ENCODE measurements around the gene CBX4. TPM values are rescaled to one million over a fixed set of nuclear protein-coding genes. Genes with fewer than 3 reads are reported as not detected.

The CBX4 gene
- total and polyA plus RNA-seq, 2 of the 13 experiments (the other 11 are each of a cell fraction or from before 2014, with no cell fraction given), result 25.8 to 50.8 TPM

GRCh38 chr17:79844869-79845600, 5.8 kb upstream of the CBX4 start (continued):
- no peak for TF ChIP-seq ZNF142 (CRISPR knock-in tag; IDR thresholded peaks at IDR 0.05)
- no peak for TF ChIP-seq PHB2 (IDR thresholded peaks at IDR 0.05; ENCODE audit: partially characterized antibody)
- no peak for TF ChIP-seq NR0B2 (CRISPR knock-in tag; IDR thresholded peaks at IDR 0.05)
- peak; percentile 76 for TF ChIP-seq ZNF605 (CRISPR knock-in tag; IDR thresholded peaks at IDR 0.05)
- TF ChIP-seq RBM22 (optimal IDR thresholded peaks at IDR 0.05; ENCODE audit: low read length), result peak; percentile 84
- TF ChIP-seq ZNF510 (CRISPR knock-in tag; IDR thresholded peaks at IDR 0.05; ENCODE audit: low read depth), result 0 out of 2 replicates have a peak, but pooled peaks have one; percentile 22
- TF ChIP-seq MXD4 (CRISPR knock-in tag; IDR thresholded peaks at IDR 0.05), result no peak
- peak; percentile 41; the same call in 1 of the 2 replicates for TF ChIP-seq ARID5B (CRISPR knock-in tag; IDR thresholded peaks at IDR 0.05)
- TF ChIP-seq TBX3 (IDR thresholded peaks at IDR 0.05; ENCODE audit: borderline replicate concordance), result no peak; the same call in 1 of the 2 replicates
- peak; percentile 96 for TF ChIP-seq ZBTB7A (CRISPR knock-in tag; IDR thresholded peaks at IDR 0.05)
- TF ChIP-seq, protein P1, sequence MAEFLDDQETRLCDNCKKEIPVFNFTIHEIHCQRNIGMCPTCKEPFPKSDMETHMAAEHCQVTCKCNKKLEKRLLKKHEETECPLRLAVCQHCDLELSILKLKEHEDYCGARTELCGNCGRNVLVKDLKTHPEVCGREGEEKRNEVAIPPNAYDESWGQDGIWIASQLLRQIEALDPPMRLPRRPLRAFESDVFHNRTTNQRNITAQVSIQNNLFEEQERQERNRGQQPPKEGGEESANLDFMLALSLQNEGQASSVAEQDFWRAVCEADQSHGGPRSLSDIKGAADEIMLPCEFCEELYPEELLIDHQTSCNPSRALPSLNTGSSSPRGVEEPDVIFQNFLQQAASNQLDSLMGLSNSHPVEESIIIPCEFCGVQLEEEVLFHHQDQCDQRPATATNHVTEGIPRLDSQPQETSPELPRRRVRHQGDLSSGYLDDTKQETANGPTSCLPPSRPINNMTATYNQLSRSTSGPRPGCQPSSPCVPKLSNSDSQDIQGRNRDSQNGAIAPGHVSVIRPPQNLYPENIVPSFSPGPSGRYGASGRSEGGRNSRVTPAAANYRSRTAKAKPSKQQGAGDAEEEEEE (CRISPR knock-in tag; IDR thresholded peaks at IDR 0.05; ENCODE audit: borderline replicate concordance), result no peak
- TF ChIP-seq ZNF460 (CRISPR knock-in tag; IDR thresholded peaks at IDR 0.05; ENCODE audit: borderline replicate concordance), result no peak
- TF ChIP-seq ZNF121 (CRISPR knock-in tag; IDR thresholded peaks at IDR 0.05), result 0 out of 2 replicates have a peak, but pooled peaks have one; percentile 9
- no peak for TF ChIP-seq SMARCE1 (IDR thresholded peaks at IDR 0.05; ENCODE audit: borderline replicate concordance)
- TF ChIP-seq ELF3 (CRISPR knock-in tag; IDR thresholded peaks at IDR 0.05), result peak; percentile 76; the same call in 1 of the 2 replicates
- peak; percentile 19 for TF ChIP-seq POLR2AphosphoS5 (IDR thresholded peaks at IDR 0.05; ENCODE audit: low read depth, low read length)
- peak; percentile 36; the same call in 1 of the 2 replicates for TF ChIP-seq PITX1 (CRISPR knock-in tag; IDR thresholded peaks at IDR 0.05)
- TF ChIP-seq ZNF777 (CRISPR knock-in tag; IDR thresholded peaks at IDR 0.05), result peak; percentile 29; the same call in 1 of the 2 replicates
